Measurements from ENCODE around the gene RNF123.

RNF123 gene

GRCh38 chr3:49716691-49717210, 27.4 kb downstream of the RNF123 start:
- H3K27ac ChIP-seq = no peak overlapping the region
- TF ChIP-seq ZFX (IDR thresholded peaks at IDR 0.05; ENCODE audit: borderline replicate concordance) = no peak
- no peak for TF ChIP-seq CTCF (IDR thresholded peaks at IDR 0.05)

GRCh38 chr3:49717211-49717958, 28.0 kb downstream of the RNF123 start:
- TF ChIP-seq CTCF (IDR thresholded peaks at IDR 0.05) (no peak), ZFX (IDR thresholded peaks at IDR 0.05; ENCODE audit: borderline replicate concordance) (no peak)
- no peak overlapping the region; the same call in 1 of the 2 replicates for H3K27ac ChIP-seq

GRCh38 chr3:49717959-49718857, 28.9 kb downstream of the RNF123 start:
- peak overlapping the region; percentile 75 for H3K27ac ChIP-seq

GRCh38 chr3:49718858-49719213, 29.5 kb downstream of the RNF123 start:
- TF ChIP-seq CTCF (IDR thresholded peaks at IDR 0.05) (no peak), ZFX (IDR thresholded peaks at IDR 0.05; ENCODE audit: borderline replicate concordance) (no peak)
- H3K27ac ChIP-seq = peak overlapping the region; percentile 75

More at GRCh38 chr3:49717959-49718857, 28.9 kb downstream of the RNF123 start:
- TF ChIP-seq ZFX (IDR thresholded peaks at IDR 0.05; ENCODE audit: borderline replicate concordance) (no peak), CTCF (IDR thresholded peaks at IDR 0.05) (no peak)

GRCh38 chr3:49719214-49719884, 30.0 kb downstream of the RNF123 start, which contains the start of gene AMIGO3:
Gene AMIGO3, minus strand, starts transcription at chr3:49719684. Its CDS starts 219 bp downstream, at chr3:49719465.
- TF ChIP-seq ZFX (IDR thresholded peaks at IDR 0.05; ENCODE audit: borderline replicate concordance) = no peak
- peak; percentile 54 for TF ChIP-seq CTCF (IDR thresholded peaks at IDR 0.05)
- H3K27ac ChIP-seq = peak within 1 kb of the TSS; percentile 75

- TF ChIP-seq CTCF (IDR thresholded peaks at IDR 0.05) (no peak), ZFX (IDR thresholded peaks at IDR 0.05; ENCODE audit: borderline replicate concordance) (no peak)
- peak overlapping the region; percentile 97 for H3K27ac ChIP-seq
Observed at GRCh38 chr3:49720855-49721595, 31.7 kb downstream of the RNF123 start.

All from 22Rv1 (cell line).